Measurements from ENCODE around the gene ITPRIPL1. TPM values are rescaled to one million over a fixed set of nuclear protein-coding genes. Genes with fewer than 3 reads are reported as not detected.

Gene ITPRIPL1
- total RNA-seq, 1 donor from 2014 or later: 0.56 TPM

- no peak for DNase-seq
- H3K9me3 Mint-ChIP-seq (ENCODE audit: unreplicated experiment): no peaks in the 10 kb centered on the region
- H3K36me3 Mint-ChIP-seq (ENCODE audit: unreplicated experiment): no peaks in the 10 kb centered on the region
- H3K27me3 Mint-ChIP-seq (ENCODE audit: unreplicated experiment): no peaks in the 10 kb centered on the region
- no peak overlapping the region for H3K4me3 Mint-ChIP-seq (ENCODE audit: unreplicated experiment)
- H3K4me1 Mint-ChIP-seq (ENCODE audit: low read depth, unreplicated experiment): no peaks in the 10 kb centered on the region
- H3K27ac Mint-ChIP-seq (ENCODE audit: unreplicated experiment): no peak overlapping the region
- TF ChIP-seq CTCF (IDR thresholded peaks at IDR 0.05; ENCODE audit: partially characterized antibody, unreplicated experiment): no peak
Measured at GRCh38 chr2:96296925-96297324, 28.2 kb upstream of the ITPRIPL1 start.

GRCh38 chr2:96301865-96302264, 23.3 kb upstream of the ITPRIPL1 start:
- Mint-ChIP-seq H3K36me3 (ENCODE audit: unreplicated experiment) (no peaks in the 10 kb centered on the region), H3K9me3 (ENCODE audit: unreplicated experiment) (peaks cover 6% of the 10 kb centered on the region), H3K4me1 (ENCODE audit: low read depth, unreplicated experiment) (peaks cover 10% of the 10 kb centered on the region), H3K4me3 (ENCODE audit: unreplicated experiment) (no peak overlapping the region), H3K27me3 (ENCODE audit: unreplicated experiment) (no peaks in the 10 kb centered on the region), H3K27ac (ENCODE audit: unreplicated experiment) (no peak overlapping the region)
- no peak for DNase-seq
- TF ChIP-seq CTCF (IDR thresholded peaks at IDR 0.05; ENCODE audit: partially characterized antibody, unreplicated experiment): no peak

DNA sequence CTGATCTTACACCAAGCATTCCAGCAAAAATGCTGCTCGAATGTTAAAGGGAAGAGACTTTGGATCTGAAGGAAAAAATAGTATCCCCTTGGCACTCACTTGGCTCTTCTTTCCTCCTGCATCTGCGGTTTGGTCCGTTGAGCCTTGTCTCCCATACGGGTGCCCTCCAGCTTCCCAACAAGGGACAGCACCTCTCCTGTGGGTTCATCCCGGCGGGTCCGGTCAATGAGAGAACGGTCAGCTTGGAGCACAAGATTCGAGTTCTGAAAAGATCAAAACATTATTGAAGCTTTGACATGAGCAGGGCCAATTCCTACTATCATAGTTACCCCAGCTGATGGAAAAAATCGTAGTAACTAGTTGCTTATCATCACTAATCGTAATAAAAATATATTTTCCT, 20.5 kb upstream of the ITPRIPL1 start:
- DNase-seq: no peak
- H3K9me3 Mint-ChIP-seq (ENCODE audit: unreplicated experiment): peaks cover 6% of the 10 kb centered on the region
- no peaks in the 10 kb centered on the region for H3K36me3 Mint-ChIP-seq (ENCODE audit: unreplicated experiment)
- no peak for TF ChIP-seq CTCF (IDR thresholded peaks at IDR 0.05; ENCODE audit: partially characterized antibody, unreplicated experiment)
- peaks cover 10% of the 10 kb centered on the region for H3K4me1 Mint-ChIP-seq (ENCODE audit: low read depth, unreplicated experiment)
- peak overlapping the region; percentile 99 for H3K4me3 Mint-ChIP-seq (ENCODE audit: unreplicated experiment)
- H3K27ac Mint-ChIP-seq (ENCODE audit: unreplicated experiment): no peak overlapping the region
- H3K27me3 Mint-ChIP-seq (ENCODE audit: unreplicated experiment): no peaks in the 10 kb centered on the region

DNA sequence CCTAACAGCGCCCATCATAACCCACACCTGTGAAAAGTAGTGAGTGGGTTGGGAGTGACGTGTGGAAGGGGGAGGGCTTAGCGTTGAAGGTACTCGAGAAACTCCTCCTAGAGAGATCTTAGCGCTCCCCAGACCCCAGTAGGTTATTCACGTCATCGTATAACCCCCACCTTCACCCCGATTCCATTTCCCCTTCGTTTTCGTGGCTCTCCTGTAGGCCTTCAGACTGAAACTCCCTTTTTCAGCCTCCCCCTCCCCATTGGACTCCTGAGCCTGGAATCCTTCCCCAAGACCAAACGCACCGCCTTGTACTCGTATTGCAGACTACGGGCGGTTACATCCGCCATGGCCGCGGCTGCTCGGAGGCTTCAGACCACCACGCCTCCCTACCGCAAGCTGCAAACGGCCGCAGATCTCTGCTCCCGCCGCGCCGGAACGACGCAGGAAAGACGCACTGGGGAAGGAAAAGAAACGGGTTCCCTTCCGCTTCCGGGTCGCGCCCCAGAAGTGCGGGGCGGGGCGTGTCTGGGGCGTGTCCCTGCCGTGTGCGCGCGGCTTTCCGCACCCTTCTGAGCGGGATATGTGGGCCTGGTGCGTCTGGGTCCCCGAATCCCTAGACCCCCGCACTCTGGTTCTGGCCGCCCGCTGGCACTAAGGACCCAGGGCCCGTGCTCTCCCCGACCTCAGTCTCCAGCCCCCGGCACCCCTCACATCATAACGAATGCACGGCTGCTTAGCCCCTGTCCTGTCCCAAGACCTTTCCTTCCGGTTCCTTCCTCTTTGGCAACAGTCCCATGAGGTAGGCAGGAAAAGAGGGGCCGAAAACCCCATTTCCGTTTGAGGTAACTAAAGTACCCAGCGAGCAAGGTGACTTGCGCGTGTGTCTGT, 19.8 kb upstream of the ITPRIPL1 start, which contains the start of gene SNRNP200:
SNRNP200 (minus strand) TSS at position 456 of the 888 bp plus-strand sequence; CDS start at position 347, 109 bp downstream.
- peak; percentile 90 for DNase-seq
- Mint-ChIP-seq H3K4me3 (ENCODE audit: unreplicated experiment) (peak within 1 kb of the TSS; percentile 99), H3K36me3 (ENCODE audit: unreplicated experiment) (no peaks in the 10 kb centered on the region), H3K27me3 (ENCODE audit: unreplicated experiment) (no peaks in the 10 kb centered on the region), H3K27ac (ENCODE audit: unreplicated experiment) (peak within 1 kb of the TSS; percentile 93), H3K4me1 (ENCODE audit: low read depth, unreplicated experiment) (peaks cover 10% of the 10 kb centered on the region), H3K9me3 (ENCODE audit: unreplicated experiment) (peaks cover 6% of the 10 kb centered on the region)
- TF ChIP-seq CTCF (IDR thresholded peaks at IDR 0.05; ENCODE audit: partially characterized antibody, unreplicated experiment): no peak

GRCh38 chr2:96305979-96306308, 19.2 kb upstream of the ITPRIPL1 start:
- Mint-ChIP-seq H3K27ac (ENCODE audit: unreplicated experiment) (peak overlapping the region; percentile 93), H3K9me3 (ENCODE audit: unreplicated experiment) (peaks cover 6% of the 10 kb centered on the region), H3K36me3 (ENCODE audit: unreplicated experiment) (no peaks in the 10 kb centered on the region), H3K27me3 (ENCODE audit: unreplicated experiment) (no peaks in the 10 kb centered on the region), H3K4me1 (ENCODE audit: low read depth, unreplicated experiment) (peaks cover 10% of the 10 kb centered on the region), H3K4me3 (ENCODE audit: unreplicated experiment) (peak overlapping the region; percentile 99)
- no peak for TF ChIP-seq CTCF (IDR thresholded peaks at IDR 0.05; ENCODE audit: partially characterized antibody, unreplicated experiment)
- no peak for DNase-seq
